GM12801 (cell line): ENCODE measurements around the gene MIPOL1.

ENCODE experiments used
- CTCF ChIP-seq: IDR thresholded peaks from one replicate; pipeline ENCODE4 v1.5.1; 2011; ENCODE audit warnings: control low read depth; ENCODE audit not compliant: insufficient read length; ENCODE audit errors: extremely low read depth

Gene MIPOL1

GRCh38 chr14:37241198-37241597 lies 43.5 kb downstream of the MIPOL1 start:
- no peak for TF ChIP-seq CTCF

- no peak for TF ChIP-seq CTCF
These were observed 48.7 kb downstream of the MIPOL1 start for GRCh38 chr14:37246427-37246829.

GRCh38 chr14:37247791-37248461 lies 50.2 kb downstream of the MIPOL1 start:
- no peak for TF ChIP-seq CTCF

- TF ChIP-seq CTCF = no peak
These were observed 54.0 kb downstream of the MIPOL1 start for GRCh38 chr14:37251775-37252174.

- no peak for TF ChIP-seq CTCF
These were observed 54.7 kb downstream of the MIPOL1 start for GRCh38 chr14:37252434-37252833.

GRCh38 chr14:37253905-37254304 lies 56.2 kb downstream of the MIPOL1 start:
- no peak for TF ChIP-seq CTCF

- TF ChIP-seq CTCF = no peak
These were observed 56.7 kb downstream of the MIPOL1 start for GRCh38 chr14:37254411-37254947.
